Mucosa of stomach (tissue), 1 donor: ENCODE results near the gene SPRY4.
A peak's percentile ranks its signal among the peaks of the same experiment; 100 is the strongest.
"Not testable (repeated sequence)": the region's sequence is repeated elsewhere in the genome, so short reads cannot be mapped to it uniquely, and the experiment has no call there.

Experiments used
- H3K27me3 ChIP-seq: one replicate; pipeline ENCODE4 v1.7.0; 2013; ENCODE audit warnings: mild to moderate bottlenecking, low read length; ENCODE audit not compliant: control insufficient read depth, insufficient read depth
- H3K36me3 ChIP-seq: one replicate; pipeline ENCODE4 v1.7.0; 2013; ENCODE audit warnings: low read length; ENCODE audit not compliant: control insufficient read depth, insufficient read depth
- H3K4me1 ChIP-seq: one replicate; pipeline ENCODE4 v1.7.0; 2013; ENCODE audit warnings: mild to moderate bottlenecking, low read length; ENCODE audit not compliant: control insufficient read depth, insufficient read depth
- H3K4me3 ChIP-seq: one replicate; pipeline ENCODE4 v1.7.0; 2013; ENCODE audit warnings: low read length
- H3K9ac ChIP-seq: one replicate; pipeline ENCODE4 v1.7.0; 2013; ENCODE audit warnings: mild to moderate bottlenecking, low read length, moderate library complexity
- H3K9me3 ChIP-seq: one replicate; pipeline ENCODE4 v1.7.0; 2013; ENCODE audit warnings: mild to moderate bottlenecking, low read length, moderate library complexity; ENCODE audit not compliant: control insufficient read depth
- donor health status: Pancreatic carcinoma.

The SPRY4 gene

GRCh38 chr5:142356716-142357468, 32.1 kb upstream of the SPRY4 start:
- Histone ChIP-seq H3K9ac (peak overlapping the region; percentile 83), H3K27me3 (peaks cover 6% of the 10 kb centered on the region), H3K36me3 (no peaks in the 10 kb centered on the region), H3K9me3 (no peaks in the 10 kb centered on the region), H3K4me1 (peaks cover 30% of the 10 kb centered on the region), H3K4me3 (peak overlapping the region; percentile 56)

- Histone ChIP-seq H3K9me3 (no peaks in the 10 kb centered on the region), H3K27me3 (peaks cover 6% of the 10 kb centered on the region), H3K4me1 (peaks cover 30% of the 10 kb centered on the region), H3K4me3 (peak overlapping the region; percentile 56), H3K36me3 (no peaks in the 10 kb centered on the region), H3K9ac (peak overlapping the region; percentile 83)
These were observed 31.5 kb upstream of the SPRY4 start for GRCh38 chr5:142356349-142356715.

- Histone ChIP-seq H3K36me3 (no peaks in the 10 kb centered on the region), H3K9me3 (no peaks in the 10 kb centered on the region)
These were observed 28.3 kb upstream of the SPRY4 start for GRCh38 chr5:142353071-142353472.

GRCh38 chr5:142350021-142350420, 25.2 kb upstream of the SPRY4 start:
- no peaks in the 10 kb centered on the region for H3K9me3 ChIP-seq
- no peak overlapping the region for H3K9ac ChIP-seq
- H3K27me3 ChIP-seq = no peaks in the 10 kb centered on the region
- no peaks in the 10 kb centered on the region for H3K36me3 ChIP-seq
- no peak overlapping the region for H3K4me3 ChIP-seq
- no peaks in the 10 kb centered on the region for H3K4me1 ChIP-seq

More at GRCh38 chr5:142353071-142353472, 28.3 kb upstream of the SPRY4 start:
- Histone ChIP-seq H3K27me3 (peaks cover 6% of the 10 kb centered on the region), H3K4me1 (peaks cover 13% of the 10 kb centered on the region), H3K9ac (no peak overlapping the region), H3K4me3 (no peak overlapping the region)

GRCh38 chr5:142346706-142347105, 21.9 kb upstream of the SPRY4 start:
- Histone ChIP-seq H3K27me3 (no peaks in the 10 kb centered on the region), H3K9me3 (peaks cover 5% of the 10 kb centered on the region), H3K4me3 (no peak overlapping the region), H3K9ac (no peak overlapping the region), H3K36me3 (no peaks in the 10 kb centered on the region), H3K4me1 (no peaks in the 10 kb centered on the region)

GRCh38 chr5:142344915-142345314, 20.1 kb upstream of the SPRY4 start:
- not testable (repeated sequence) for H3K9me3 ChIP-seq

GRCh38 chr5:142343531-142343930, 18.7 kb upstream of the SPRY4 start:
- Histone ChIP-seq H3K36me3 (no peaks in the 10 kb centered on the region), H3K27me3 (no peaks in the 10 kb centered on the region), H3K4me1 (no peaks in the 10 kb centered on the region), H3K9me3 (peaks cover 5% of the 10 kb centered on the region), H3K4me3 (no peak overlapping the region), H3K9ac (no peak overlapping the region)

More at GRCh38 chr5:142344915-142345314, 20.1 kb upstream of the SPRY4 start:
- H3K4me3 ChIP-seq, H3K36me3 ChIP-seq, H3K9ac ChIP-seq, H3K27me3 ChIP-seq, H3K4me1 ChIP-seq: not testable (repeated sequence)

GRCh38 chr5:142342128-142342981, 17.5 kb upstream of the SPRY4 start:
- no peak overlapping the region for H3K9ac ChIP-seq
- no peak overlapping the region for H3K4me3 ChIP-seq
- peaks cover 5% of the 10 kb centered on the region for H3K9me3 ChIP-seq
- no peaks in the 10 kb centered on the region for H3K4me1 ChIP-seq
- H3K27me3 ChIP-seq = no peaks in the 10 kb centered on the region
- no peaks in the 10 kb centered on the region for H3K36me3 ChIP-seq

GRCh38 chr5:142339781-142340180, 15.0 kb upstream of the SPRY4 start:
- H3K4me1 ChIP-seq = no peaks in the 10 kb centered on the region
- no peak overlapping the region for H3K9ac ChIP-seq
- H3K36me3 ChIP-seq = no peaks in the 10 kb centered on the region
- H3K27me3 ChIP-seq = no peaks in the 10 kb centered on the region
- no peak overlapping the region for H3K4me3 ChIP-seq
- peaks cover 5% of the 10 kb centered on the region for H3K9me3 ChIP-seq

GRCh38 chr5:142334538-142334937, 9.7 kb upstream of the SPRY4 start:
- no peaks in the 10 kb centered on the region for H3K36me3 ChIP-seq
- no peaks in the 10 kb centered on the region for H3K4me1 ChIP-seq
- no peak overlapping the region for H3K4me3 ChIP-seq
- H3K27me3 ChIP-seq = no peaks in the 10 kb centered on the region
- no peak overlapping the region for H3K9ac ChIP-seq
- no peaks in the 10 kb centered on the region for H3K9me3 ChIP-seq

- H3K36me3 ChIP-seq, H3K27me3 ChIP-seq, H3K4me1 ChIP-seq, H3K4me3 ChIP-seq, H3K9ac ChIP-seq, H3K9me3 ChIP-seq: not testable (repeated sequence)
These were observed 8.9 kb upstream of the SPRY4 start for GRCh38 chr5:142333749-142334148.

GRCh38 chr5:142330444-142330843, 5.6 kb upstream of the SPRY4 start:
- Histone ChIP-seq H3K9me3 (no peaks in the 10 kb centered on the region), H3K4me1 (peaks cover 10% of the 10 kb centered on the region), H3K4me3 (no peak overlapping the region), H3K9ac (no peak overlapping the region), H3K27me3 (no peaks in the 10 kb centered on the region), H3K36me3 (no peaks in the 10 kb centered on the region)
